Stomach smooth muscle (tissue), 2 donors: ENCODE data around the gene GABBR1.

ENCODE experiments used
- H3K27ac ChIP-seq: one replicate; pipeline ENCODE4 v1.7.0; 2013; ENCODE audit warnings: mild to moderate bottlenecking, low read length, inconsistent platforms
- H3K27me3 ChIP-seq, 2 donors: one replicate each; pipeline ENCODE4 v1.7.0; 2013; ENCODE audit warnings: low read length in 2 of 2; ENCODE audit not compliant: insufficient read depth in 2 of 2, control insufficient read depth in 1 of 2
- H3K36me3 ChIP-seq, 2 donors: one replicate each; pipeline ENCODE4 v1.7.0; 2013; ENCODE audit warnings: low read length in 2 of 2; ENCODE audit not compliant: control insufficient read depth in 2 of 2, insufficient read depth in 2 of 2
- H3K4me1 ChIP-seq: one replicate; pipeline ENCODE4 v1.7.0; 2013; ENCODE audit warnings: low read length; ENCODE audit not compliant: control insufficient read depth, insufficient read depth
- H3K4me3 ChIP-seq, 2 donors: one replicate each; pipeline ENCODE4 v1.7.0; 2013; ENCODE audit warnings: low read length in 2 of 2
- H3K9ac ChIP-seq, 2 donors: one replicate each; pipeline ENCODE4 v1.7.0; 2013; ENCODE audit warnings: low read length in 2 of 2, mild to moderate bottlenecking in 1 of 2
- H3K9me3 ChIP-seq, 2 donors: one replicate each; pipeline ENCODE4 v1.7.0; 2013; ENCODE audit warnings: low read length in 2 of 2; ENCODE audit not compliant: control insufficient read depth in 2 of 2
- donor health status: healthy.
- donor health status: Pancreatic carcinoma.

Gene GABBR1

DNA sequence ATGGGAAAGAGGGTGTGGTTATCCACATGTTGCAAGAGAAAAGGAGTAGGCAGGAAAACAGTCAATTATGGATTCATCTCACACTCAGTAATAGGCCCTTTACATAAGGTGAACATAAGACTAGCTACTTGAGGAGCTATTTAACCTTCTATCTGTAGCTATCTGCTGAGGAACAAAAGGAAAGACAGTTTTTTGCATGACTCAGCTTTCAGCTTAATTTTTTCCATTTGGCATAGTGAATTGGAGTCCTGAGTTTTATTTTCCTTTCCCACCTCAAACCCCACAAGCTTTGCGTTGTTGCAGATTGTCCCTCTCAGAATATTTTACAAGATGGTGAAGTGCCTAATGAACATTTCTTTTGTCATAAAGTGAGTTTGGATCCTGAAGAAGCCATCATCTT lies 105.9 kb downstream of the GABBR1 start:
- no peak overlapping the region for H3K27ac ChIP-seq
- no peaks in the 10 kb centered on the region for H3K4me1 ChIP-seq
- no peaks in the 10 kb centered on the region for H3K9me3 ChIP-seq
- no peak overlapping the region for H3K4me3 ChIP-seq
- H3K9ac ChIP-seq = no peak overlapping the region
- peaks cover 0 to 2% of the 10 kb centered on the region in 2 donors for H3K27me3 ChIP-seq
- no peaks in the 10 kb centered on the region for H3K36me3 ChIP-seq

DNA sequence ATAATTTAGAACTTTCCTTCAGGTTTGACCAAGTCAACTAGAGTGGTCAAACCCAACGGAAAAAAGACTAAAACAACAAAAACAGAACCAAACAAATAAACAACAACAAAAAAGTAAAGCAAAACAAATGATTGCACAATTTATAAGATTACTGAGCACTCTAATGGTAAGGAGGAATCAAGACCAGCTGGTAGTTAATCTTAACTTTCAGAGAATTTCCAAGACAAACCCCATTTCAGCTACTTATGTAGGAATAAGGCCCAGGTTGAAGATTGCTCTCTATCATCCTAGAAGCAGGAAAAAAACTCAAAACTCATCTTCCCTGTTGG lies 107.7 kb downstream of the GABBR1 start:
- no peaks in the 10 kb centered on the region for H3K9me3 ChIP-seq
- H3K4me1 ChIP-seq = no peaks in the 10 kb centered on the region
- no peak overlapping the region for H3K4me3 ChIP-seq
- H3K9ac ChIP-seq = no peak overlapping the region
- H3K27me3 ChIP-seq = peaks cover 0 to 2% of the 10 kb centered on the region in 2 donors
- H3K27ac ChIP-seq = no peak overlapping the region
- H3K36me3 ChIP-seq = no peaks in the 10 kb centered on the region

DNA sequence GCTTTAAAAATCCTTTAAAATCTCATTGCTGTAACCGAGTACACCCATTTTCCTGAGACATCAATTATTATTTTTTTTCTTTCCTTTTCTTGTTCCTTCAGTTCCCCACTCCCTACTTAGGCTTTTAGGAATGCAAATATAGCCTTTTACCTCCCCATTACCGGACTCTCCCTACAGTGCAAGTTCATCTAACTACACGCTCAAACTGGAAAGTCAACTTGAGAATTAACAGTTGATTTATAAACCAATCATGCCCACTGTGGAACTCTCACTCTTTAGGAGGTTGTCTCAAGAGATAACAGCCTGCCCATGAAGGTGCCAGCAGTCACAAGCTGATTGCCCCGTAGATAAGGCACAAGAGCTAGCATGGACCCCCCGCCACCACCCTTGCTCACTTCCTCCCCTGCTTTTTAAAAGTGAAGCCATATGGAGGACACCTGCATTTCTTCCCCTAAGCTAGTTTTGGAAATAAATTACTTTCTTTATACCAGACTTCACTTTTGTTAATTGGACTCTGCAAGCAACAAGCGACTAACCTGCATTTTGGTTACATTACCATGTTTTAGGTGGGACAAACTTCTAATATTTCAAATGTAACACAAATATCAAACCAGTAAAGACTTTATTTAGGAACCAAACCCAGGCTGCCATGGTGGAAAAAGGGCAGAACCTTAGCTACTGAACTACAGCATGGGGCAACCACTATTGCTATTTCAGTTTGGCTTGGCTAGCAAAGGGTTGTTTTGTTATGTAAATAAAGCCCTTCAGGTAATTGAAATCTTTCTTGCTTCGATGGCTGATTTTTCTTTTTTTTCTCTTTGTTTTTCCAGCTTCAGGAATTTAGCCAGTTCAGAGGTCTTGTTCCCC lies 108.3 kb downstream of the GABBR1 start:
- Histone ChIP-seq H3K9ac (no peak overlapping the region), H3K9me3 (no peaks in the 10 kb centered on the region), H3K27ac (no peak overlapping the region), H3K4me1 (no peaks in the 10 kb centered on the region), H3K36me3 (no peaks in the 10 kb centered on the region), H3K27me3 (peaks cover 0 to 5% of the 10 kb centered on the region in 2 donors), H3K4me3 (no peak overlapping the region)

DNA sequence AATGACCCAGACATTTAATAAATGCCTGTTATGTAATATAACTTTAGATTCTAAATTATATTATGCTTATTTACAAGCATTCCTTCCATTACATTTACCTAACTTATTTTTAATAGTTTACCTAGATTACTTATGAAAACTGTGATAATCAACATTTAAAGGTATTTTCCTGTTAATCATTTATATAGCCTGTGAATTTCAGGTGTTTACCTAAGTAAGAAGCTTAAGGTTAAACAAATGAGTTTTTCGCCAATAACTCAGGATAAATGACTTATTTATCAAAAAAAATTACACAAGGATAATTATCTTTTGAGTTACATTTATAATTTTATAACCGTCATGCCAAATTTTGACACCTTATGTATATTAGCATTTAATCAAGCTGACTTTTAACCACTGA lies 108.9 kb downstream of the GABBR1 start:
- H3K27me3 ChIP-seq = peaks cover 0 to 5% of the 10 kb centered on the region in 2 donors
- H3K27ac ChIP-seq = no peak overlapping the region
- H3K9ac ChIP-seq = no peak overlapping the region
- no peaks in the 10 kb centered on the region for H3K36me3 ChIP-seq
- H3K4me1 ChIP-seq = no peaks in the 10 kb centered on the region
- H3K9me3 ChIP-seq = no peaks in the 10 kb centered on the region
- H3K4me3 ChIP-seq = no peak overlapping the region

DNA sequence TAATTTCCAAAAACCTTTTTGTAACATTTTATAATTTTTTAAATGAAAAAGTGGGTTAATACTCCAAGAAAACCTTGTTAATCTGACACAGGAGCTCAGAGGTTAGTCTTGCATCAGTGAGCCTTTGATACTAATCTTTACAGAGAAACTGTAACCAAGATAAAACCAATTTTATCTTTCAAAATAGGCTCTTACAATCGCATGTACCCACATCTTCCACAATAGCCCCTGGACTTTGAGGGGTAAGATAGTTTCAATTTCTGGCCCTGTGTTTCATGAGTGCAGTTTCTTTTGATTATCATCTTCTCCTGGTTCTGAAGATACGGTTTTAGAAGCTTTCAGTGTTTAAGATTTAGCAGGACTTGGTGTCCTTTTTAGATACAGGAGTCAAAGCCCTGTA lies 110.8 kb downstream of the GABBR1 start:
- Histone ChIP-seq H3K9ac (no peak overlapping the region), H3K36me3 (no peaks in the 10 kb centered on the region), H3K4me3 (no peak overlapping the region), H3K4me1 (no peaks in the 10 kb centered on the region), H3K27me3 (peaks cover 0 to 3% of the 10 kb centered on the region in 2 donors), H3K27ac (no peak overlapping the region), H3K9me3 (peaks cover 0 to 3% of the 10 kb centered on the region in 2 donors)

DNA sequence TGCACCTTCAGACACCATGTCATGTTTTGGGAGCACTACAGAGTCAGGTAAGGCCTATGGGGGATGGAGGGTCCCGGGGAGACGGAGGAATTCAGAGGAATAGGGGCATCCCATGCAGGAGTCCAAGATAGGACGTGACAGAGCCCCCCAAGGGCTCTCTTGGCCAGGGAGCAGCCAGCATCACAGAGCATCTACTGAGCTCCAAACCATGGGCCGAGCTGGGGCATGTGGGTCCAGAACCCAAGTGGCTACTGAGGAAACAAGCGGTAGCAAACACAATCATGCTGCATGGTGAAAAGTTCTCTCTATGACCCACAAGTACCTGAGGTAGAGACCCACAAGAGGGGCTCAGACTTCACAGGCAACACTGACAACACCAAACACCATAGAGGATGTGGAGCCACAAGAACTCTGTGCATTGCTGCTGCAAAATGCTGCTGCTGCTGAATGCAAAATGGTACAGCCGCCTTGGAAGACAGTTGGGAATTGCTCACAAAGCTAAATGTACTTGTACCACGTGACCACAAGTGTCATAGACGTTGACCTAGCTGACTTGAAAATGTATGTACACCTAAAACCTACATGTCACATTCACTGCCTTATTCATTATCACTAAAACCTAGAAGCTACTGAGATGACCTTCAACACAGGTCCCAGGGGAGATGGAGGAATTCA lies 111.8 kb downstream of the GABBR1 start:
- Histone ChIP-seq H3K9ac (no peak overlapping the region), H3K4me1 (no peaks in the 10 kb centered on the region), H3K9me3 (peaks cover 0 to 3% of the 10 kb centered on the region in 2 donors), H3K27ac (no peak overlapping the region), H3K36me3 (no peaks in the 10 kb centered on the region), H3K27me3 (peaks cover 0 to 3% of the 10 kb centered on the region in 2 donors), H3K4me3 (no peak overlapping the region)

DNA sequence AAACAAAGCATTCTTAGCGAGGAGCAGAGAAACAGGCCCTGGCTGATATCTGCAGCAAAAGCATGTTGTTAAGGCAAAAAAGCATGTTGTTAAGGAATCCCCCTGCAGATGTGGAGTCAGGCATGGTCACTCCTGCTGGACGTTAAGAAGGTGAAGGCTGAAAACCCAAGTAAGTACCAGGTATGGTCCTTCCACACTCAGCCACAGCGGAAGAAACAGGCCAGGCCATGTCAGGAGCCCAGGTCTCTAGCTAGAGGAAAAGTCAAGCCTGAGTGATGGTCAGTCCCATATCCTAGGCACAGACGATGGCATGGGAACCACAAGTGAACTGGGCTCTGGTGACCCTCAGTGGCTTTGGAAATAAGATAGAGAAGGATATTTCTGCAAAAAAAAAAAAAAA lies 112.8 kb downstream of the GABBR1 start:
- no peak overlapping the region for H3K4me3 ChIP-seq
- no peak overlapping the region for H3K9ac ChIP-seq
- H3K27me3 ChIP-seq = peaks cover 0 to 3% of the 10 kb centered on the region in 2 donors
- H3K9me3 ChIP-seq = peaks cover 0 to 3% of the 10 kb centered on the region in 2 donors
- no peaks in the 10 kb centered on the region for H3K36me3 ChIP-seq
- H3K4me1 ChIP-seq = no peaks in the 10 kb centered on the region
- no peak overlapping the region for H3K27ac ChIP-seq

DNA sequence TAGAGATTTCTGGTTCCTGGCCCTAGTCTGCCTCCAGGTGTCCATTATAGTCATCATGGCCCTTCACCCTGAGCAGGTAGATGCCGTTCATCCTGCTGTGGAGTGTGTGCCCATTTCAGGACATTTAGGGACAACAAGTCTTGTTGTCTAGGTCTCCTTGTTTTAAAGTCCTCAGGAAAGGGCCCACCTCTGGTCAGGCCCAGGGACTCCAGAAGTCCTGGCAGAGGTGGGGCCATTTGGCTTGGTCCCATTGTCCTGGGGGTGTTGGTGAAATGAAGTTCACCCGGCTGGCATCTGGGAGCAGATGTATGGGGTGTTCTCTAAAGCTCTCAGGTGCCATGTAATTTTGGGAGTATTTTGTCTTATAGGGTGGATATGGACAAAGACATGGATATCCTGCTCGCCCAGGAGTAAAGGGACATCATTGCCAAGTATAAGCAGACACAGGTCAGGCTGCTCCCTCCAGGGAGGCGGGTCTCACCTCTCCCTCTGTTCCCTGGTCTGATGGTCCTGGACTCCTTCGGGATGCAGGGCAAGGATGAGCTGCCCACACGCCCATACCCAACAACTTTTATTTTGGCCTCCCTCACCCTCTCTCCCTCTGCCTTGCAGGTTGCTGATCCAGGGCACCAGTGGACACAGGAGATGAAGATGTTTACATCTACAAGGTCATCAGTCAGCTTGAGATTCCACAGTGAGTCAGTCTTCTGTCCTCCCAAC lies 113.5 kb downstream of the GABBR1 start:
- no peak overlapping the region for H3K9ac ChIP-seq
- H3K27ac ChIP-seq = no peak overlapping the region
- H3K9me3 ChIP-seq = peaks cover 0 to 3% of the 10 kb centered on the region in 2 donors
- no peaks in the 10 kb centered on the region for H3K36me3 ChIP-seq
- H3K4me1 ChIP-seq = no peaks in the 10 kb centered on the region
- H3K4me3 ChIP-seq = no peak overlapping the region
- H3K27me3 ChIP-seq = peaks cover 0 to 3% of the 10 kb centered on the region in 2 donors

DNA sequence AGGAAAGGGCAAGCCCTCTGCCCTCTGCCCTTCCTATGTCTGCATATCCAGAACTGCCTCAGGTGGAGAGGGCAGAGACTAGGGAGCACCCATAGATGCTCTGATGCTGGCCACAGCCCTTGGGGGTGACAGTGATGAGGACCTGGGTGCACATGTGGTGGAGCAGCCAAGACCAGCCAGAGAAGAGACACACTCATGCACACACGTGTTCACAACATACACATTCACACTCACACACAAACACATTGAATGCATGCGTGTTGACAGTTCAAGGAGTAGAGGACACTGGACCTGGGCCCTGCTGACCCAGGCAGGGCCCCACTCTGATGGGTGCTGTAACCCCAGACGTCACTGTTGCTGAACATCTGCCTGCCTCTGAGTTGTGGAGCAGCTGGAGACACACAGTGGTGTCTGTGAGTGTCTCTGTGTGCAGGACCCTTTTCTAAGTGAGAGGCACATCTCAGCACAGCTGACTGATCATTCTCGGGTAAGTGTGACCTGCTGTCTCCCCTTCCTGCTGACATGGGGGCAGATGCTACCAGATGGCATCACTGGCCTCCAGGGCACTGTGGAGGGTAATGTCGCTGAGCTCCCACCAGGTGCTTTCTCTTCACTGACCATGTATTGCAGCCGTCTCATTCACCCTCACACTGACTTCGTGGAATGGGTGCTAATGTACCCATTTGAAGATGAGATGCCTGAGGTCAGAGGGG lies 115.1 kb downstream of the GABBR1 start:
- Histone ChIP-seq H3K36me3 (no peaks in the 10 kb centered on the region), H3K4me1 (no peaks in the 10 kb centered on the region), H3K27me3 (peaks cover 0 to 3% of the 10 kb centered on the region in 2 donors), H3K4me3 (no peak overlapping the region), H3K9me3 (peaks cover 0 to 3% of the 10 kb centered on the region in 2 donors), H3K9ac (no peak overlapping the region), H3K27ac (no peak overlapping the region)

DNA sequence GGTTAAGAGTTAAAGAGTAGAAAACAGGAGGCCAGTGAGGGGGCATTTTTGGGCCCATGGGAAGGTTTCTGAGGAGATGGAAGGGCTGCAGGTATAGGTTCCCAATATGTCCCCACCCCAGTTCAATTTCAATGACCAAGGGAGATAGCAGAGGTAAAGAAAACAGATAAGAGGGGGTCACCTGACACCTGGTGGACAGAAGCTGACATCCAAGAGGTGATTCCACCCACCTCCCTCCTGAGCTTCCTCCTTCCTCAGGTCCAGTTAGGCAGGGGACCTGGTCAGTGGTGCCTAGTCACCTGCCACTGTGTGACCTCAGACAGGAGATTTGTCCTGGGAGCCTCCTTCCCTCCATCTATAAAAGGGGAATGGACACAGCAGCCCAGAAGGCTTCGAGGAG lies 115.7 kb downstream of the GABBR1 start:
- H3K4me1 ChIP-seq = no peaks in the 10 kb centered on the region
- H3K27me3 ChIP-seq = peaks cover 0 to 3% of the 10 kb centered on the region in 2 donors
- no peak overlapping the region for H3K9ac ChIP-seq
- H3K9me3 ChIP-seq = peaks cover 0 to 3% of the 10 kb centered on the region in 2 donors
- no peak overlapping the region for H3K27ac ChIP-seq
- H3K4me3 ChIP-seq = no peak overlapping the region
- no peaks in the 10 kb centered on the region for H3K36me3 ChIP-seq
